Central memory CD8-positive, alpha-beta T cell (primary cell): ENCODE results near the gene UHRF1.
A peak's percentile ranks its signal among the peaks of the same experiment; 100 is the strongest.
"Not testable (repeated sequence)": the region's sequence is repeated elsewhere in the genome, so short reads cannot be mapped to it uniquely, and the experiment has no call there.

Source experiments
- ATAC-seq: fragments of 150-1000 bp; cut with Tn5 transposase; replicated peaks from 2 replicates; pipeline ENCODE4 v1.10.0; 2022; ENCODE audit warnings: mild to moderate bottlenecking, moderate FRiP score, moderate number of reproducible peaks; ENCODE audit not compliant: poor library complexity, severe bottlenecking; ENCODE audit errors: extremely low read depth
- DNase-seq, 2 donors: peaks; one replicate each; pipeline ENCODE4 v3.0.0; 2021; ENCODE audit warnings: low spot score in 2 of 2
- H3K27ac Mint-ChIP-seq: one replicate; pipeline ENCODE4 v1.8.0; 2022; ENCODE audit warnings: low read depth, mild to moderate bottlenecking, moderate library complexity, mixed read lengths
- H3K27me3 Mint-ChIP-seq: one replicate; pipeline ENCODE4 v1.8.0; 2022; ENCODE audit warnings: mixed read lengths
- H3K36me3 Mint-ChIP-seq: one replicate; pipeline ENCODE4 v1.8.0; 2022; ENCODE audit warnings: mild to moderate bottlenecking, moderate library complexity, mixed read lengths; ENCODE audit not compliant: insufficient read depth
- H3K4me1 Mint-ChIP-seq: one replicate; pipeline ENCODE4 v1.8.0; 2022; ENCODE audit warnings: mixed read lengths
- H3K4me3 Mint-ChIP-seq: one replicate; pipeline ENCODE4 v1.8.0; 2022; ENCODE audit warnings: mild to moderate bottlenecking, moderate library complexity, mixed read lengths
- H3K9me3 Mint-ChIP-seq: one replicate; pipeline ENCODE4 v1.8.0; 2022; ENCODE audit warnings: mixed read lengths

The UHRF1 gene

GRCh38 chr19:4971424-4971793 is 62.1 kb downstream of the UHRF1 start:
- H3K27me3 Mint-ChIP-seq = no peaks in the 10 kb centered on the region
- peak overlapping the region; percentile 86 for H3K27ac Mint-ChIP-seq
- no peaks in the 10 kb centered on the region for H3K9me3 Mint-ChIP-seq
- H3K4me1 Mint-ChIP-seq = peaks cover 47% of the 10 kb centered on the region
- peaks cover 20% of the 10 kb centered on the region for H3K36me3 Mint-ChIP-seq
- H3K4me3 Mint-ChIP-seq = peak overlapping the region; percentile 93
- ATAC-seq (no peak), DNase-seq (no peak)

DNA sequence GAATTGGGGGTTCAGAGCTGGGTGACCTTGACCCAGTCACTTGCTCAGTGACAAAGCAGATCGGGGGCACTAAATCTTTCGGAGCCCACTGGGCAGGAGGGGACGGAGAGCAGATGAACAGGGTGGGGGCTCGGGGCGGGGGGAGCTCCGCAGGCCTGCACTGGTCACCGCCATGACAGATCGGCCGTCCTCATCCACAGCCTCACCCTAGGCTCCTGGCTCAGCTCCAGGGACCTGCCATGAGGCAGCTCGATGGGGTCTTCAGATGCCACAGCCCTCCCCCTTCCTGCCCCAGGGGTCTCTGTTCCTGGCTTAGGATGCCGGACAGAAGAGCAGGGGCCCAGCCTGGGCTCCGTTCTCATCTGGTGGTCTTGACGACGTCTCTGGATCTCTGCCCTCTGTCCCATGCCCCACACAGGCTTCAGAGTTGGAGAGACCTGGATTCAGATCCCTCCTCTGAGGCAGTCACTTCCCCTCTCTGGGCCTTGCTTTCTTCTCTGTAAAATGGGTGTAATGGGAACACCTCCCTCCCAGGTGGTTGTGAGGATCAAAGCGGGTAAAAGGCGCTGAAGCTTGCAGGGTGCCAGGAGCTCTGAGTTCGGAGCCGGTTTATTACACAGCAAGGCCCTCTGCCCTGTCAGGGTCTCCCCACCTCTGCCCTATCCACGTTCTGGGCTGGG is 62.7 kb downstream of the UHRF1 start:
- Mint-ChIP-seq H3K4me3 (no peak overlapping the region), H3K27me3 (no peaks in the 10 kb centered on the region), H3K27ac (peak overlapping the region; percentile 86), H3K36me3 (peaks cover 21% of the 10 kb centered on the region), H3K4me1 (peaks cover 50% of the 10 kb centered on the region), H3K9me3 (no peaks in the 10 kb centered on the region)
- no peak for ATAC-seq
- DNase-seq = no peak

GRCh38 chr19:4972509-4973230 is 63.4 kb downstream of the UHRF1 start:
- Mint-ChIP-seq H3K9me3 (no peaks in the 10 kb centered on the region), H3K4me1 (peaks cover 54% of the 10 kb centered on the region)

GRCh38 chr19:4974880-4975469 is 65.7 kb downstream of the UHRF1 start:
- ATAC-seq = no peak
- no peak for DNase-seq
- Mint-ChIP-seq H3K9me3 (no peaks in the 10 kb centered on the region), H3K27ac (no peak overlapping the region), H3K36me3 (peaks cover 16% of the 10 kb centered on the region), H3K27me3 (no peaks in the 10 kb centered on the region), H3K4me3 (no peak overlapping the region), H3K4me1 (peaks cover 48% of the 10 kb centered on the region)

More at GRCh38 chr19:4972509-4973230, 63.4 kb downstream of the UHRF1 start:
- H3K36me3 Mint-ChIP-seq = peaks cover 25% of the 10 kb centered on the region
- ATAC-seq = no peak
- H3K27me3 Mint-ChIP-seq = no peaks in the 10 kb centered on the region
- H3K4me3 Mint-ChIP-seq = no peak overlapping the region
- H3K27ac Mint-ChIP-seq = no peak overlapping the region
- no peak for DNase-seq

GRCh38 chr19:4975601-4976000 is 66.3 kb downstream of the UHRF1 start:
- DNase-seq, H3K9me3 Mint-ChIP-seq, H3K27ac Mint-ChIP-seq, ATAC-seq, H3K4me3 Mint-ChIP-seq, H3K27me3 Mint-ChIP-seq: not testable (repeated sequence)
- H3K4me1 Mint-ChIP-seq = peaks cover 42% of the 10 kb centered on the region
- H3K36me3 Mint-ChIP-seq = peaks cover 13% of the 10 kb centered on the region

DNA sequence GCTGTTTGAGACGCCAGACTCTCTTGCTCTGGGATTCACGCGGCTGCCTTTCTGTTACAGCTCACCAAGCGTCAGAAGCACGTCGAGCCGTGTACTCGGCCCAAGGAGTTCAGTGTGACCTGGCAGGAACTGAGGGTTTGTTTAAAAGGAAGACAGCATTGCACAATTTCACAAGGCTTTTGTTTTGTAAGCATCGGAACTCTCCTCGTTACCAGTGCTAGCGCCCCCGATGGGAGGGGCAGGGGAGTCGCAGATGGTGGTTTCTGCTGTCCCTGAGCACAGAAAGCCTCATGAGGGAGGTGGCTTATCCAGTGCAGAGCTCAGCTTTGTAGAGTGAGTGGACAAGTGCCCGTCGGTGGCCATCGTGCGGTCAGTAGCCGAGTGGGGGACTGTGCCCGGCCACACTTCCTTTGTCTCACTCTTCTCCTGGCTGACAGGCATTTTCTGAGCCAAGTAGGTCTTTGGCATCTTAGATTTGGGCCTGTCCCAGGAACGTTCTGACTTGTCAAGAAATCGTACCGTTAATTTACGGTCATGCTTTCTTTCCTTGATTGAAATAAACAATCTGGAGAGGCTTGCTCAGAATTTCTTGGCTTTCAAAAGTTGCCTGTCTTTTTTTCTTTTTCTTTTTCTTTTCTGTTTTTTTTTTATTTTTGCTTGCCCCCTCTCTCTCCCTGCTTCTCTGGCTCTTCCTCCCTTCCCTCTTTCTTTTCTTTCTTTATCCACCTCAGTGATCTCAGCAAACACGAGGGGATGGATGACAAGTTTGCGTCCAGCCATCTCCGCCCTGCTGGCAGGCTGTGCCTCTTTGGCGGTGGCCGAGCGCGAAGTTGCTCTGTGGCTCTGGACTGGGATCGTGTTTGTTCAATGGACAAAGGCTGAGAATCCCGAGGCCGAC is 67.3 kb downstream of the UHRF1 start:
- no peak overlapping the region for H3K4me3 Mint-ChIP-seq
- H3K4me1 Mint-ChIP-seq = peaks cover 34% of the 10 kb centered on the region

DNA sequence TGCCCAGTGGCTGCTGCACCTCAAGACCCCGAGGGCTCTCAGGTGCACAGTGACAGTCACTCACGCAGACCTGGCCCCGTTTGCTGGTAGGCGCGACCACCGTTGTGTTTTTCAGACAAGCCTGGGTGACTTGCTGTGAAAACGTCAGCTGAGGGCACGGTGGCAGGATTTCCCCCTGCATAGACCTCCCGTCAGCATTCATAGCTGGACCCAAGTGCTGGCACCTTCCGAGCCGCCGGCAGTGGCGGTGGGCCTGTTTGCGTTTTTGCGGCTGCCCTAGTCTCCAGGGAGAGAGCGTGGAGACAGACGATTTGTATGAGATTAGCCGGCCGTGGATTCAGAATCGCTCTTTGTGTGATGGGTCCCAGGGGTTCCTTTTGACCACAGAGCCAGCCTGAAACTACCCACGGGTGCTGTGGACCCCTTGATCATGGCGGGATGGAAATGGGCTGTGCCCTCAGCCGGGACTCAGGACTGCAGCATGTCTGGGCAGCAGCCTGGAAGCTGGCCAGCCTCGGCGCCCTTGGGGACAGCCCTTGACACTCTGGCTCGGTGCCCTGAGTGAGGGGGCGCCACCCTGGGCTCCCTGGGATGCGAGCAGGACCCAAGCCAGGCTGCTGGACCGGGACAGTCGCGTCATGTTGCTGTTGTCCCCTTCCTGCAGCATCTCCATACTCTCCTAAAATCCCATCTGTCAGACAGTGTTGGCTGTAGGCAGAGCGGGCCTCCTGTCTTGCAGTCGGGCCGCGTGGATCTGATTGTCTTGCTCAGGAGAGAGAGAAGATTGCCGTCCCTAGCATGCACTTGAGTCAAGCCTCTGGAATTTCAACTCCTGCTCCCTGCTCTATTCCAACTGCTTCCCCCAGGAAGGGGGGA is 68.2 kb downstream of the UHRF1 start:
- Mint-ChIP-seq H3K4me3 (no peak overlapping the region), H3K9me3 (no peaks in the 10 kb centered on the region), H3K27me3 (no peaks in the 10 kb centered on the region), H3K36me3 (peaks cover 14% of the 10 kb centered on the region), H3K4me1 (peaks cover 29% of the 10 kb centered on the region), H3K27ac (peak overlapping the region; percentile 17)
- DNase-seq (no peak), ATAC-seq (no peak)

More for the DNA sequence above, 67.3 kb downstream of the UHRF1 start:
- H3K36me3 Mint-ChIP-seq = peaks cover 12% of the 10 kb centered on the region
- H3K27ac Mint-ChIP-seq = peak overlapping the region; percentile 17
- H3K27me3 Mint-ChIP-seq = no peaks in the 10 kb centered on the region
- no peak for DNase-seq
- no peak for ATAC-seq
- H3K9me3 Mint-ChIP-seq = no peaks in the 10 kb centered on the region

DNA sequence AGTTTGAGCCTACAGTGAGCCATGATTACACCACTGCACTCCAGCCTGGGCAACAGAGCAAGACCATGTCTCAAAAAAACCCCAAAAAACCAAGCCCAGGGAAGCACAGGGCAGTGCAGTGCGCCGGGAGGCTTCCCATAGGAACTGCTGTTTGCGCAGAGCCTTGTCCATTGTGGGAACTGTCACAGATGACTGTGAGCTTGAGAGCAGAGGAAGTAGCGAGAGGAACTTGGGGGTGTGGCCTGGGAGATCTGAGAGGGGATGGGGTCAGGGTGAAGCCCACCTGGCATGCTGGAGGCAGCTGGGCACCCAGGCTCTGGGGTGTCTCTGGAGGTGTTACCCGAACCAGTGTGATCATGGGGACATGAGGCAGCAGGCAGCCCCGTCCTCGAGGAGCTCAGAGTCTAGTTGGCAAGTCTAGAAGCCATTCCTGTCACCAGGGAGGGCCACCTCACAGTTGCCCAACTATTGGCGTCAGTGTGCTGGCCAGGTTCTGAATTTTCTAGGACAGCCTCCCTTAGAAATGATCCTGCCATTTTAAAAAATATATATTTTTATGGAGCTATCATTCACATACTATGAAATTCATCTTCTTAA is 70.0 kb downstream of the UHRF1 start:
- ATAC-seq (no peak), DNase-seq (no peak)
- H3K27ac Mint-ChIP-seq = peak overlapping the region; percentile 77
- H3K4me1 Mint-ChIP-seq = peaks cover 42% of the 10 kb centered on the region
- peaks cover 17% of the 10 kb centered on the region for H3K36me3 Mint-ChIP-seq
- no peak overlapping the region for H3K4me3 Mint-ChIP-seq
- no peaks in the 10 kb centered on the region for H3K9me3 Mint-ChIP-seq
- no peaks in the 10 kb centered on the region for H3K27me3 Mint-ChIP-seq

DNA sequence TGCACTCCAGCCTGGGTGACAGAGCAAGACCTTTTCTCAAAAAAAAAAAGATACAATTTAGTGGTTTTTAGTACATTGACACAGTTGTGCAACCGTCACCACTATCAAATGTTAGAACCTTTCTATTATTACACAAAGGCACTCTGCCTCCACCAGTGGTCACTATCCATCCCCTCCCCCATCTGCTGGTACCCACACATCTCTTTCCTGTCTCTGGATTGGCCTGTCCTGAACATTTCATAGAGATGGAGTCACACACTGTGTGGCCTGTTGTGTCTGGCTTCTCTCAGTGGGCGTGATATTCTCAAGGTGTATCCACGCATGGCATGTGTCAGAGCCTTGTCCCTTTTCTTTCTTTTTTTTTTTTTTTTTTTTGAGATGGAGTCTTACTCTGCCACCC is 70.8 kb downstream of the UHRF1 start:
- H3K27ac Mint-ChIP-seq = no peak overlapping the region
- DNase-seq (no peak), ATAC-seq (no peak)
- no peaks in the 10 kb centered on the region for H3K27me3 Mint-ChIP-seq
- H3K36me3 Mint-ChIP-seq = peaks cover 17% of the 10 kb centered on the region
- peaks cover 39% of the 10 kb centered on the region for H3K4me1 Mint-ChIP-seq
- no peaks in the 10 kb centered on the region for H3K9me3 Mint-ChIP-seq
- H3K4me3 Mint-ChIP-seq = no peak overlapping the region

- no peak overlapping the region for H3K27ac Mint-ChIP-seq
- DNase-seq = no peak
- no peak overlapping the region for H3K4me3 Mint-ChIP-seq
- H3K36me3 Mint-ChIP-seq = peaks cover 17% of the 10 kb centered on the region
- no peak for ATAC-seq
- no peaks in the 10 kb centered on the region for H3K27me3 Mint-ChIP-seq
- peaks cover 44% of the 10 kb centered on the region for H3K4me1 Mint-ChIP-seq
- no peaks in the 10 kb centered on the region for H3K9me3 Mint-ChIP-seq
Measured at GRCh38 chr19:4980838-4981680, 71.8 kb downstream of the UHRF1 start.

DNA sequence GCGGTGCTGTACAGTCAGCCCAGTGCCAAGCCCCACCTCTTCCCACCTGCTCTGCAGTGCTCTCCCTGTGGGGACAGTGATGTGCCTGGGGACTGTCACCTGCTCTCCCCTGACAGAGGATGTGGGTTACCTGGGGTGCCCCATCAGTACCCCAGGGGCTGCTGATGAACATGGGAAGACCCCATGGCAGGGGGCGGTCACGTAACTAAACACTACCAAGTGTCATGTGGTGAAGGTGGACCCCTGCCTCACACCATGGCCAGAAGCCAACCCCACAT is 72.3 kb downstream of the UHRF1 start:
- Mint-ChIP-seq H3K4me3 (no peak overlapping the region), H3K27me3 (no peaks in the 10 kb centered on the region), H3K36me3 (peaks cover 16% of the 10 kb centered on the region), H3K27ac (no peak overlapping the region), H3K4me1 (peaks cover 49% of the 10 kb centered on the region), H3K9me3 (no peaks in the 10 kb centered on the region)
- ATAC-seq (no peak), DNase-seq (no peak)
